Activated T-cell treated with anti-CD3 and anti-CD28 coated beads, Interleukin-2, amount 50 U/mL, for 24 hours (primary cell): Measurements from ENCODE around the gene PADI4.
"Not testable (repeated sequence)": the region's sequence is repeated elsewhere in the genome, so short reads cannot be mapped to it uniquely, and the experiment has no call there.

ENCODE experiments used
- DNase-seq: peaks from one replicate; pipeline ENCODE4 v3.0.0-alpha.2; 2020
- H3K27ac Mint-ChIP-seq: 2 replicates; pipeline ENCODE4 v1.8.0; 2020; ENCODE audit warnings: mild to moderate bottlenecking, mixed read lengths
- H3K27me3 Mint-ChIP-seq: 2 replicates; pipeline ENCODE4 v1.8.0; 2020; ENCODE audit warnings: mixed read lengths
- H3K36me3 Mint-ChIP-seq: 2 replicates; pipeline ENCODE4 v1.8.0; 2020; ENCODE audit warnings: low read depth, mixed read lengths
- H3K4me1 Mint-ChIP-seq: 2 replicates; pipeline ENCODE4 v1.8.0; 2020; ENCODE audit warnings: low read depth, mixed read lengths
- H3K4me3 Mint-ChIP-seq: 2 replicates; pipeline ENCODE4 v1.8.0; 2020; ENCODE audit warnings: mild to moderate bottlenecking, moderate library complexity, mixed read lengths
- H3K9me3 Mint-ChIP-seq: 2 replicates; pipeline ENCODE4 v1.8.0; 2020; ENCODE audit warnings: mixed read lengths

PADI4 gene

GRCh38 chr1:17345506-17345905, 37.5 kb downstream of the PADI4 start:
- H3K4me3 Mint-ChIP-seq, H3K9me3 Mint-ChIP-seq, DNase-seq, H3K36me3 Mint-ChIP-seq, H3K27me3 Mint-ChIP-seq, H3K4me1 Mint-ChIP-seq, H3K27ac Mint-ChIP-seq: not testable (repeated sequence)

DNA sequence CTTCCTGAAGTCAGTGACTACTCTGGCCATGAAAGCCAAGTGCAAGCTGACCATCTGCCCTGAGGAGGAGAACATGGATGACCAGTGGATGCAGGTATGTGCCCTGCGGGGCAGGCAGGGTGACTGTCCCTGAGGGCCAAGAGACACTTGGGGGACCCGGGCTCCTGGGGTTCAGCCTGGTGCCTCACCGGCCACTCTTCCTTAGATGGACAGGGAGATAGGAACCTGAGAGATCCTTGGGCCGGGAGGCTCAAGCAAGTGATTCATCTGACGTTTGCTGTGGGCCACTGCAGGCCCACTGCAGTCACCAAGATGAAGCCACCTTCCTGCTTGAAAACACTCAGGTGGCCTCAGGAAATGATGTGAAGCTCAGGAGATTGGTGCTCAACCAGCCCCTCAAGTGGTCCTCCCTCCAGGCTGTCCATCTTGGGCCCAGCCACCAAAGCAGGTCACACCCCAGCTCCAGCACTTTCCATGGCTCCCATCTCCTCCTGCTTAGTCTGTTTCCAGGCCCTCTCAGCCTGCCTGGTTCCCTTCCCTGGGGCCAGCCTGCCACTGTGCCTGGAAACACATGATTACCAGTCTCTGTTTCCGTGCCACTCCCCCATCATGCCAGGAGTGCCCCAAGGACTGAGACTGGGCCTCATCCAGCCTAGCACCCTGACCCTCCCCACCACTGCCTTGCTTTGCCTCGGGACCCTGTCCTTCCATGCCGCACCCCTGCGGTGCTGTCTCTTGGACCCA, 38.2 kb downstream of the PADI4 start:
- no peaks in the 10 kb centered on the region for H3K36me3 Mint-ChIP-seq
- H3K9me3 Mint-ChIP-seq = no peaks in the 10 kb centered on the region
- no peak overlapping the region for H3K27ac Mint-ChIP-seq
- H3K4me1 Mint-ChIP-seq = peaks cover 6% of the 10 kb centered on the region
- H3K27me3 Mint-ChIP-seq = peaks cover 3% of the 10 kb centered on the region
- no peak for DNase-seq
- no peak overlapping the region for H3K4me3 Mint-ChIP-seq

DNA sequence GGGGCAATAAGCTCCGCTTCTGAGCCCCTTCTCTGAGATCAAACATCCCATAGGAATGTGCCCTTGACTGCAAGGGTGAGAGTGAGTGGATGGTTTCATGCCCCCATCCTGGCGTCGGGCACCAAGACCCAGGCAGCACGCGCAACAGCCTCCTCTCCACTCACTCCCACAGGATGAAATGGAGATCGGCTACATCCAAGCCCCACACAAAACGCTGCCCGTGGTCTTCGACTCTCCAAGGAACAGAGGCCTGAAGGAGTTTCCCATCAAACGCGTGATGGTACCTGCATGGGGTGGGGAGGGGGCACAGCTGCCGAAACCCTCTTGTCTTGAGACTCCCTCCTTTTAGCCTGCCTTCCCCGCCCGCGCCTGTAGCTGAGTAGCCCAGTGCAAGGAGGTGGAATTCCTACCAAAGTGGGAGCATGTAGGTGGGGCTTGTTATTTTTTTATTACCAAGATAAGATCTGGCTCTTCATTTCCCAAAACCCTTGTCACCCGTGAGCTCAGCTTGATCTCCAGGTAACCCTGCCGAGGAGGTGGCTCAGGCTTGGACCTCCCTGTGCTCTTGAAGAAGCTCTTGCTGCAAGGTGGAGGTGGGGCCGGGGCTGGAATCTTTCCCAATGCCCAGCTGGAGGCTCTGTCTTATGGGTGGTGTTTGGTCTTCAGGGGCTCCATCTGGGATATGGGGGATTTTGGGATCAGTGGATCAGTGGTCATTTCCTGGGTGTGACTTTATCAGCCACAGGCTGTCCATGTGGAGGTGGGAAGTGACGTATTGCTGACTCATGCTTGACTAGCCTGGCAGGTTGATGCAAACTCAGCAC, 40.0 kb downstream of the PADI4 start:
- H3K27me3 Mint-ChIP-seq = peaks cover 6% of the 10 kb centered on the region
- no peaks in the 10 kb centered on the region for H3K9me3 Mint-ChIP-seq
- H3K4me1 Mint-ChIP-seq = peaks cover 6% of the 10 kb centered on the region
- no peak overlapping the region for H3K27ac Mint-ChIP-seq
- no peak overlapping the region for H3K4me3 Mint-ChIP-seq
- H3K36me3 Mint-ChIP-seq = no peaks in the 10 kb centered on the region
- DNase-seq = no peak

DNA sequence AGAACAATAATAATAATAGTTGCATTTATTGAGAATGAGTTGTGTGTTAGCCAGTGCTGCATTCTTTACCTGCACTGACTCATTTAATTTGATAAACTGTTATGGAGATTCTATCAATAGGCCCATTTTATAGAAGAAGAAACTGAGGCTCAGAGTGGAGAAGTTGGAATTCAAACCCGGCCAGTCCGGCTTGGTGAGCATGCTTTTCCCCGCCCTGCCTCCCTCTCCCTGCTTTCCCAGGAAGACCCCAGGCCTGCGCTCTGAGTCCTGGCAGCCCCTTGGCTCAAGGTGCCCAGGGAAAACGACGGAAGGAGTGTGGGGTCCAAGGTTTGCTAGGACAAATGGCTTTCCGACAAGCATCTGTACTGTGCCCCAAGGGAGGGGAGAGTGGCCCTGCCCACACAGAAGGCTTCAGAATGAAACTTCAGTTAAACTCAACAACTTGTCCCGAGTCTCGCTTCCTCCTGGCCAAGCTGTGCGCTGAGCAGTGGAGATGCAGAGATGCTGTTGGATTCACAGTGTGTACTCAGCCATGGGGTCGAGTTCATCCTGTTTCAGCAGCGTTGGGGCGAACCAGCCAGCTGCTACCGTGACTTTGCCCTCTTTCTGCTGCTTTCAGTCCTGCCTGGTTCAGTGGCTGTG, 40.7 kb downstream of the PADI4 start:
- H3K36me3 Mint-ChIP-seq = no peaks in the 10 kb centered on the region
- H3K27me3 Mint-ChIP-seq = peaks cover 6% of the 10 kb centered on the region

DNA sequence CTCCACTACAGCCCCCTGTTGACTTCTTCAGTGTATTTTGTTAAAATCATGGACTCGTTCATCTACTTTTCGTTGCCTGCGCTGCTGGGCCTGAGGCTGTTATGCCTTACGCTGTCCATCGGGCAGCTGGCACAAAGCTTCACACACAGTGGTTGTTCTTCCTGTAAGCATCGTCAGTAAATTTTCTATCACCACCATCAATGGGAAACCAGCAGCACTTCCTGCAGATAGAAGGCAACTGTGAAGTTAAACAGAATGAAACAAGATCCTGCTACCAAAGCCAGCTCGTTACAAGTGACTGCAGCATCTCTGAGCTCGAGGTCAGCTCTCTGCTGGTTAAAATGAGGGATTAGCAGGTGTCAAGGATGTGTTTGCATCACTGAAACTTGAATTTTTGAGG, 42.1 kb downstream of the PADI4 start:
- Mint-ChIP-seq H3K4me1 (peaks cover 8% of the 10 kb centered on the region), H3K9me3 (no peaks in the 10 kb centered on the region), H3K27me3 (peaks cover 6% of the 10 kb centered on the region), H3K27ac (no peak overlapping the region), H3K4me3 (no peak overlapping the region), H3K36me3 (no peaks in the 10 kb centered on the region)
- no peak for DNase-seq

More for the DNA sequence above, 40.7 kb downstream of the PADI4 start:
- no peak overlapping the region for H3K4me3 Mint-ChIP-seq
- H3K27ac Mint-ChIP-seq = no peak overlapping the region
- no peaks in the 10 kb centered on the region for H3K9me3 Mint-ChIP-seq
- no peak for DNase-seq
- H3K4me1 Mint-ChIP-seq = peaks cover 6% of the 10 kb centered on the region

DNA sequence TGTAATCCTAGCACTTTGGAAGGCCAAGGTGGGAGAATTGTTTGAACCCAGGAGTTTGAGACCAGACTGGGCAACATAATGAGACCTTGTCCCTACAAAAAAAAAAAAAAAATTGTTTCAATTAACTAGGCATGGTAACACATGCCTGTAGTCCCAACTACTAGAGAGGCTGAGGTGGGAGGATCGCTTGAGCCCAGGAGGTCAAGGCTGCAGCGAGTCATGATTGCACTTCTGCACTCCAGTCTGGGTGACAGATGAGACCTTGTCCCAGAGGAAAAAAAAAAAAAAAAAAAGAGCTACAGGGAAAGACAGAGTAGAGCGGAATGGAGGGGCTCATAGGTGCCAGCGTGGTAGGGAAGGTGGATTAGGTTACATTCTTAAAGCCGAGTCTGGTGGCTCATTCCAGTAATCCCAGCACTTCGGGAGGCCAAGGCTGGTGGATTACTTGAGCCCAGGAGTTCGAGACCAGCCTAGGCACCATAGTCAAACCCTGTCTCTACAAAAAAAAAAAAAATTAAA, 43.0 kb downstream of the PADI4 start:
- H3K27me3 Mint-ChIP-seq = peaks cover 6% of the 10 kb centered on the region
- no peaks in the 10 kb centered on the region for H3K9me3 Mint-ChIP-seq
- no peak for DNase-seq
- H3K27ac Mint-ChIP-seq = no peak overlapping the region
- peaks cover 12% of the 10 kb centered on the region for H3K4me1 Mint-ChIP-seq
- H3K4me3 Mint-ChIP-seq = no peak overlapping the region
- H3K36me3 Mint-ChIP-seq = no peaks in the 10 kb centered on the region

- no peak overlapping the region for H3K27ac Mint-ChIP-seq
- no peak overlapping the region for H3K4me3 Mint-ChIP-seq
- peaks cover 18% of the 10 kb centered on the region for H3K4me1 Mint-ChIP-seq
- no peaks in the 10 kb centered on the region for H3K9me3 Mint-ChIP-seq
- H3K36me3 Mint-ChIP-seq = no peaks in the 10 kb centered on the region
- peaks cover 6% of the 10 kb centered on the region for H3K27me3 Mint-ChIP-seq
- no peak for DNase-seq
Observed at GRCh38 chr1:17351598-17352324, 43.8 kb downstream of the PADI4 start.

DNA sequence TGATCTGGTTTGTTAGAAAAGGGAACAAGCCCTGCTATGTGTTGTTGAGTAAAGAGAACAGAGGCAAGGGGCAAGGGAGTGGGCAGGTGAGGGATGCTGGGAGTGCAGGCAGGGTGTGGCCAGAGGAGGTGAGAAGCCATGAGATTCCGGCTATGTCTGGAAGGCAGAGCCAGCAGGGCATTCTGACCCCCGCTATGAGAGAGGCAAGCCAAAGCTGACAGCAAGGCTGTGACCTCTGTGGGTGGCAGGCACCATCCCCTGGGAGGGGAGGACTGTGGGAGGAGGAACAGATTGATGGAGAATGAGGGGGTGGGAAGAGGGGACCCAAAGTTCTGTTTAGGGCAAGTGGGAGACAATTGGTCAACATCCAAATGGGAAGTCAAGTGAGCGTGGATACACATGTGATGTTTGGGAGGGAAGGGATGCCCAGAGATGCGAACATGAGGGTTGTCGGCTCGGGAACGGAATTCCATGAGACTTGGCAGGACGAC, 44.5 kb downstream of the PADI4 start:
- H3K36me3 Mint-ChIP-seq = no peaks in the 10 kb centered on the region
- no peaks in the 10 kb centered on the region for H3K9me3 Mint-ChIP-seq
- H3K27ac Mint-ChIP-seq = no peak overlapping the region
- DNase-seq = no peak
- no peak overlapping the region for H3K4me3 Mint-ChIP-seq
- H3K4me1 Mint-ChIP-seq = peaks cover 20% of the 10 kb centered on the region
- H3K27me3 Mint-ChIP-seq = peaks cover 6% of the 10 kb centered on the region

GRCh38 chr1:17355898-17356297, 47.9 kb downstream of the PADI4 start:
- peak overlapping the region; percentile 68 for H3K4me3 Mint-ChIP-seq
- DNase-seq = no peak
- H3K4me1 Mint-ChIP-seq = peaks cover 13% of the 10 kb centered on the region

DNA sequence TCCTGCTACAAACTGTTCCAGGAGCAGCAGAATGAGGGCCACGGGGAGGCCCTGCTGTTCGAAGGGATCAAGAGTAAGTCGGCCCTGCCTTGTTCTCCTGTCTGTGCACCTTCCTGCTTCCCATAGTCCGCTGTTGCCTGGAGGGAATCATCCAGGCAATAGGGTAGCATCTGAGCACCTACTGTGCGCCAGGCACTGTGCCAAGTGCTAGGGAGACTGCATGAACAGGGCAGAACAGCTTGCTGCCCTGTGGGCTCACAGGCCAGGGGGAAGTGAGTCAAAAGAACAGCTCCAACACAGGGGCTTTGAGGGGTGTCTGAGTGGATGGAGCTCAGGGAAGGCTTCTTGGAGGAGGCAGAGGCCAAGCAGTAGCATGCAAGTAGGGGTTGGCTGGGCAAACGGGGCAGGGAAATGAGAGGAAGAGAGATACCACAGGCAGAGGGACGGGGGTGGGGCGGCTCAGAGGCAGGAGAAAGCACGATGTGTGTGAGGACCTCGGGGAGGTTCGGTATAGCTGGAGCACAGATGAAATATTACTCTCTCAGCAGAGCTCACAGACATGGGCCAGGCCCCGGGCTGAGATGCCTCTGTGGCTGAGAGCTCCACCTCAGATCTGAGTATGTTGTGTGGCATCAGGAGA, 48.5 kb downstream of the PADI4 start:
- Mint-ChIP-seq H3K36me3 (no peaks in the 10 kb centered on the region), H3K9me3 (no peaks in the 10 kb centered on the region), H3K27ac (peak overlapping the region; percentile 80), H3K4me3 (peak overlapping the region; percentile 68), H3K27me3 (peaks cover 2% of the 10 kb centered on the region), H3K4me1 (peaks cover 13% of the 10 kb centered on the region)
- DNase-seq = no peak

More at GRCh38 chr1:17355898-17356297, 47.9 kb downstream of the PADI4 start:
- no peaks in the 10 kb centered on the region for H3K9me3 Mint-ChIP-seq
- H3K27ac Mint-ChIP-seq = peak overlapping the region; percentile 80
- H3K36me3 Mint-ChIP-seq = no peaks in the 10 kb centered on the region
- H3K27me3 Mint-ChIP-seq = peaks cover 3% of the 10 kb centered on the region

DNA sequence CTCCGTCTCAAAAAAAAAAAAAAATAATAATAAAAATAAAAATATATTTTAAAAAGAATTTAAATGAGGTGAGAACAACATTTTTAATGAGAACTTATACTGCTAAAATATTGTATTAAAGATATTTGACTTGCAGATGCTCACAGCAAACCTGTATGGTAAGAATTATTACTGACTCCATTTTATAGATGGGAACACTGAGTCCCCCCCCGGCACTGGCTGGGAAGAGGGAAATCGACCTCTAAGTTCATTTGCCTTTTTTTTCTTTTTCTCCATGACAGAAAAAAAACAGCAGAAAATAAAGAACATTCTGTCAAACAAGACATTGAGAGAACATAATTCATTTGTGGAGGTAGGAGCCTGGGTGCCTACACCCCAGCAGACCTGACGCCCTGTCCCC, 50.6 kb downstream of the PADI4 start:
- H3K4me3 Mint-ChIP-seq = no peak overlapping the region
- H3K9me3 Mint-ChIP-seq = no peaks in the 10 kb centered on the region
- H3K4me1 Mint-ChIP-seq = peaks cover 13% of the 10 kb centered on the region
- H3K36me3 Mint-ChIP-seq = no peaks in the 10 kb centered on the region
- H3K27me3 Mint-ChIP-seq = no peaks in the 10 kb centered on the region
- no peak overlapping the region for H3K27ac Mint-ChIP-seq
- no peak for DNase-seq

- Mint-ChIP-seq H3K27ac (no peak overlapping the region), H3K36me3 (no peaks in the 10 kb centered on the region), H3K27me3 (peaks cover 4% of the 10 kb centered on the region), H3K4me1 (peaks cover 13% of the 10 kb centered on the region), H3K9me3 (no peaks in the 10 kb centered on the region), H3K4me3 (no peak overlapping the region)
- DNase-seq = no peak
Observed at GRCh38 chr1:17359031-17359430, 51.0 kb downstream of the PADI4 start.

DNA sequence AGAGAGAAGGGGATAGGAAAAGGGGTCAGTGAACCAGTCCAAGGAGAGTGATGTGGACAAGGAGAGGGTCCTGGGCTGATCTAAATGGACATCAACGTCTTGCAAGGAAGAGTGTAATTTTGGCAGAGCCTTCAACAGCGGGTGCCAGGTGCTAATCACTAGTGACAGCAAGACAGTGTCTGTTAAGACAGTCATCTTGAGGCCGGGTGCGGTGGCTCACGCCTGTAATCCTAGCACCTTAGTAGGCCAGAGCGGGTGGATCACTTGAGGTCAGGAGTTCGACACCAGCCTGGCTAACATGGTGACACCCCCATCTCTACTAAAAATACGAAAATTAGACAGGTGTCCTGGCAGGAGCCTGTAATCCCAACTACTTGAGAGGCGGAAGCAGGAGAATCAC, 51.8 kb downstream of the PADI4 start:
- Mint-ChIP-seq H3K27me3 (peaks cover 4% of the 10 kb centered on the region), H3K4me3 (no peak overlapping the region), H3K4me1 (peaks cover 12% of the 10 kb centered on the region), H3K27ac (no peak overlapping the region), H3K36me3 (no peaks in the 10 kb centered on the region), H3K9me3 (no peaks in the 10 kb centered on the region)
- DNase-seq = no peak
